ENCODE data around the gene CPTP. TPM values are rescaled to one million over a fixed set of nuclear protein-coding genes. Genes with fewer than 3 reads are reported as not detected.
A peak's percentile ranks its signal among the peaks of the same experiment; 100 is the strongest.

CPTP gene
- total RNA-seq, 1 donor from 2014 or later = 20.9 TPM

DNA sequence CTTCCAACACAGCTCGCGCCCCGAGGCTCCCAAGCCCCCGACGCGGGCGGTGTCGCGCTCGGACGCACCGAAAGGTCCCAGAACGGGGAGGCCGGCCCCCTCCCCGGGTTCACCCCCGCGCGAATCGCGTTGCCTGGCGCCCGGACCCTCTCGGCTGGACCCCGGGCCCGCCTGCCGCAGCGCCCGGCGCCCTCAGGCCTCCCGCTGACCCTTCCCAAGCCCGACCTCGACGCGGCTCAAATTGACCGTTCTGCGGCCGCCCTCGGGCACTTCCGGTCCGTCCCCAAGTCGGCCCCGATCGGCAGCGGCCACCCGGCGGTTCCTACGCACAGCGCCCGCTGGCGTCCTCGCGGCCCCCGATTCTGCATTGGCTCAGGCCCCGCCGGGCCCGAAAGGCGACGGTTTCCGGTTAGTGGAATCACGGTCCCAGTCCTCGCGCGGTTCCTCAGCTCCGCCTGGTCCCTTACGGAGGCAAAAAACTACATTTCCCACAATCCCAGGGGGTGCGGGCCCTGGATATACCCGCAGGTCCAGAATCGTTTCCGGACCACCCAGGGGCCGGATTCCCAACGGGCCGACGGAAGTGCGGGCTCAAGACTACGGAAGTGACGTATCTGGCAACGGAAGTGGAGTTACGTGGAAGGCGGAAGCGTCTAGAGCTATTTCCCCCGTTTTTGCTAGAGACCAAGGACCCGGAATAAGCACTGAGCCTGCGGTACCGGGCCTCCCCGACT is 50.5 kb downstream of the CPTP start, which contains the start of gene AURKAIP1:
Gene AURKAIP1, minus strand, starts transcription at position 279 of the 734 bp plus-strand sequence. CDS start 451 bp downstream, outside the sequence.
- Histone ChIP-seq H3K36me3 (peaks cover 0 to 9% of the 10 kb centered on the region in 2 donors), H3K27me3 (no peaks in the 10 kb centered on the region), H3K4me1 (peaks cover 40% of the 10 kb centered on the region), H3K27ac (peak within 1 kb of the TSS; percentile 93), H3K4me3 (peak within 1 kb of the TSS; percentile 93 to 99), H3K9me3 (no peaks in the 10 kb centered on the region)
- intact Hi-C loops (cut with DNase I) = loop anchor here (2.0 kb wide), 1 partner anchor 24 kb away; the partner anchor contains the start of gene CCNL2
- TF ChIP-seq, protein P1, sequence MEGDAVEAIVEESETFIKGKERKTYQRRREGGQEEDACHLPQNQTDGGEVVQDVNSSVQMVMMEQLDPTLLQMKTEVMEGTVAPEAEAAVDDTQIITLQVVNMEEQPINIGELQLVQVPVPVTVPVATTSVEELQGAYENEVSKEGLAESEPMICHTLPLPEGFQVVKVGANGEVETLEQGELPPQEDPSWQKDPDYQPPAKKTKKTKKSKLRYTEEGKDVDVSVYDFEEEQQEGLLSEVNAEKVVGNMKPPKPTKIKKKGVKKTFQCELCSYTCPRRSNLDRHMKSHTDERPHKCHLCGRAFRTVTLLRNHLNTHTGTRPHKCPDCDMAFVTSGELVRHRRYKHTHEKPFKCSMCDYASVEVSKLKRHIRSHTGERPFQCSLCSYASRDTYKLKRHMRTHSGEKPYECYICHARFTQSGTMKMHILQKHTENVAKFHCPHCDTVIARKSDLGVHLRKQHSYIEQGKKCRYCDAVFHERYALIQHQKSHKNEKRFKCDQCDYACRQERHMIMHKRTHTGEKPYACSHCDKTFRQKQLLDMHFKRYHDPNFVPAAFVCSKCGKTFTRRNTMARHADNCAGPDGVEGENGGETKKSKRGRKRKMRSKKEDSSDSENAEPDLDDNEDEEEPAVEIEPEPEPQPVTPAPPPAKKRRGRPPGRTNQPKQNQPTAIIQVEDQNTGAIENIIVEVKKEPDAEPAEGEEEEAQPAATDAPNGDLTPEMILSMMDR (IDR thresholded peaks at IDR 0.05) = peak in 2 of 3 experiments; percentile 7 to 29
- TF ChIP-seq POLR2AphosphoS5 (IDR thresholded peaks at IDR 0.05; ENCODE audit: insufficient read depth in 1 of 2, low read depth in 1 of 2) (peak; percentile 94 to 100), POLR2A (IDR thresholded peaks at IDR 0.05) (no peak)
- DNase-seq (ENCODE audit: extremely low spot score in 2 of 2) = peak; percentile 99

DNA sequence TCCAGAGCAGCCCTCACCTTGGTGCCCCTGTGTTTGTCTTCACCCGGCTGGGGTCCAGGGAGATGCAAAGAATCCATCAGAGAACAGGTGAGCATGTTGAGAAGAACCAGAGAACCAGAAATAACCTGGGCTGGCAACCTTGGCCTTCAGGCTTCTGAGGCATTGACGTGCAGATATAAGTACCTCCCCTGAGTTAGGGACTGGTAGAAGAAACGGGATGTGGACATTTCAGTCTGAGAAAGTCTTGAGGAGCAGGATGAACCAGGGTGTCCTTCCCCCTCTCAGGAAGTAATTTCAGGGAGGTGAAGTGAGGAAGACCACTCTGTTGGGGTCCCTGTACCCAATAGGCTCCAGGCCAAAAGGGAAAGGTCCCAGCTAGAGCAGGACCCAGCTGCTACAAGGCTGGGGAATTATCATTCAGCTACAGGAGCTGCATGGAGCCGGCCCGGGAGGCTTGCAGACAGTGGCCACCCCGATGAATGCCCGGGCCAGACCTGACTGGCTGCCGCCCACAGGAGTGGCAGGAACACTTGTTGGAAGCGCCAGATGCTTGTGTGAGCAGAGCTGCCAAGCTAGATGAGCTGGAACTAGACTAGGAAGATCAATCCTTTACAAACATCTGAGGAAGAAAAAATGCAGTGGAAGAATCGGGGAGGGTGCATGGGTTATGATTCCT is 52.1 kb downstream of the CPTP start:
- no peaks in the 10 kb centered on the region for H3K9me3 ChIP-seq
- H3K27ac ChIP-seq = no peak overlapping the region
- intact Hi-C loops (cut with DNase I) = no loop called here
- DNase-seq (ENCODE audit: extremely low spot score in 2 of 2) = peak in 1 of 2 donors; percentile 85
- TF ChIP-seq POLR2A (IDR thresholded peaks at IDR 0.05) = no peak
- TF ChIP-seq, protein P1 (IDR thresholded peaks at IDR 0.05) = no peak
- H3K27me3 ChIP-seq = no peaks in the 10 kb centered on the region
- H3K36me3 ChIP-seq = peaks cover 0 to 9% of the 10 kb centered on the region in 2 donors
- H3K4me1 ChIP-seq = peaks cover 35% of the 10 kb centered on the region
- H3K4me3 ChIP-seq = no peak overlapping the region

- Histone ChIP-seq H3K27me3 (no peaks in the 10 kb centered on the region), H3K9me3 (no peaks in the 10 kb centered on the region), H3K4me1 (peaks cover 25% of the 10 kb centered on the region), H3K36me3 (peaks cover 0 to 9% of the 10 kb centered on the region in 2 donors), H3K27ac (no peak overlapping the region), H3K4me3 (no peak overlapping the region)
- intact Hi-C loops (cut with DNase I) = no loop called here
- no peak for DNase-seq (ENCODE audit: extremely low spot score in 2 of 2)
- TF ChIP-seq POLR2AphosphoS5 (IDR thresholded peaks at IDR 0.05; ENCODE audit: insufficient read depth in 1 of 2, low read depth in 1 of 2) (no peak), POLR2A (IDR thresholded peaks at IDR 0.05) (no peak)
- TF ChIP-seq, protein P1 (IDR thresholded peaks at IDR 0.05) = no peak
Measured at GRCh38 chr1:1377540-1378205, 53.1 kb downstream of the CPTP start.

Small RNAs within 50 kb of the gene (microRNA-seq; reads per million reads assigned to microRNA genes)
- gene MIR6726 (ENCODE audit: borderline number of aligned reads, borderline replicate concordance) (5.3 reads per million, percentile 5 among the genes with 10 or more reads in this experiment), gene MIR6727 (ENCODE audit: borderline number of aligned reads, borderline replicate concordance) (not detected), gene MIR6808 (ENCODE audit: borderline number of aligned reads, borderline replicate concordance) (1.4 reads per million)

Small RNAs within 50 kb of the gene (small RNA-seq; reads per million reads assigned to genes)
- gene MIR6726 = not detected

Other genes starting within 250 kb of the CPTP start
- 11.8 TPM for gene C1orf159, start 208.7 kb upstream of the CPTP start, total RNA-seq
- not detected for gene TTLL10, start 150.9 kb upstream of the CPTP start, total RNA-seq
- 4.4 TPM for gene TNFRSF18, start 118.2 kb upstream of the CPTP start, total RNA-seq
- not detected for gene TNFRSF4, start 110.6 kb upstream of the CPTP start, total RNA-seq
- 74.2 TPM for gene SDF4, start 92.8 kb upstream of the CPTP start, total RNA-seq
- 11.0 TPM for gene B3GALT6, start 92.6 kb upstream of the CPTP start, total RNA-seq
- not detected for gene C1QTNF12, start 78.1 kb upstream of the CPTP start, total RNA-seq
- gene UBE2J2, start 50.9 kb upstream of the CPTP start, total RNA-seq = 56.7 TPM
- gene SCNN1D, start 44.4 kb upstream of the CPTP start, total RNA-seq = 8.6 TPM
- gene ACAP3, start 16.9 kb upstream of the CPTP start, total RNA-seq = 68.5 TPM
- gene PUSL1, start 16.2 kb upstream of the CPTP start, total RNA-seq = 31.2 TPM
- gene INTS11, start 142 bp upstream of the CPTP start, total RNA-seq = 142 TPM
- 0.74 TPM for gene TAS1R3, start 6.5 kb downstream of the CPTP start, total RNA-seq
- 72.4 TPM for gene DVL1, start 24.6 kb downstream of the CPTP start, total RNA-seq
- gene MXRA8, start 33.8 kb downstream of the CPTP start, total RNA-seq = 136 TPM
- 94.5 TPM for gene AURKAIP1, start 50.4 kb downstream of the CPTP start, total RNA-seq
- gene CCNL2, start 74.5 kb downstream of the CPTP start, total RNA-seq = 319 TPM
- gene MRPL20, start 82.5 kb downstream of the CPTP start, total RNA-seq = 84.2 TPM
- gene ANKRD65, start 96.5 kb downstream of the CPTP start, total RNA-seq = 3.2 TPM
- 35.8 TPM for gene VWA1, start 110.9 kb downstream of the CPTP start, total RNA-seq
- gene ATAD3C, start 124.9 kb downstream of the CPTP start, total RNA-seq = not detected
- 17.7 TPM for gene ATAD3B, start 147.0 kb downstream of the CPTP start, total RNA-seq
- 21.9 TPM for gene ATAD3A, start 187.4 kb downstream of the CPTP start, total RNA-seq
- 3.9 TPM for gene TMEM240, start 215.8 kb downstream of the CPTP start, total RNA-seq